Measurements from ENCODE around the gene NAALADL2.
"Not testable (repeated sequence)": the region's sequence is repeated elsewhere in the genome, so short reads cannot be mapped to it uniquely, and the experiment has no call there.

The NAALADL2 gene

DNA sequence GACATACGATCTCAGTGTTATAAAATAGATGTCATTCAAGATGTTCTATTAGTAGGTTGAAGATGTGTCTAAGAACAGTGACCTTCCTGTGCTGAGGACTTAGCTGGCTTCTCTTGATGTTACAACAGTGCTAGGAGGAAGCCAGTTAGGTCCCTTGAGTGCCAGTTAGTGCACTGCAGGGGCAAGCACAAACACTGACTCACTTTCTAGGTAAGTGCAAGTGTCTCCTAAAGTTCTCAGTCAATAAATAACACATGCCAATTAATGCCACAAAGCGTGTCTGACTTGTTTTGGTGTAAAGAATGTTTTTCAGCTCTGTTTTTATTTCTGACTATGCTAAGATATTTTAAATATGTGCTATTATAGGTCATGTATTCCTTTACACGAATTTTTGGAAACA lies 211.8 kb downstream of the NAALADL2 start:
- DNase-seq (ENCODE audit: low spot score), result no peak

- DNase-seq (ENCODE audit: low spot score), result no peak
Observed at GRCh38 chr3:175073219-175073905, 214.2 kb downstream of the NAALADL2 start.

- DNase-seq (ENCODE audit: low spot score), result no peak
Observed at GRCh38 chr3:175075269-175075668, 216.1 kb downstream of the NAALADL2 start.

DNA sequence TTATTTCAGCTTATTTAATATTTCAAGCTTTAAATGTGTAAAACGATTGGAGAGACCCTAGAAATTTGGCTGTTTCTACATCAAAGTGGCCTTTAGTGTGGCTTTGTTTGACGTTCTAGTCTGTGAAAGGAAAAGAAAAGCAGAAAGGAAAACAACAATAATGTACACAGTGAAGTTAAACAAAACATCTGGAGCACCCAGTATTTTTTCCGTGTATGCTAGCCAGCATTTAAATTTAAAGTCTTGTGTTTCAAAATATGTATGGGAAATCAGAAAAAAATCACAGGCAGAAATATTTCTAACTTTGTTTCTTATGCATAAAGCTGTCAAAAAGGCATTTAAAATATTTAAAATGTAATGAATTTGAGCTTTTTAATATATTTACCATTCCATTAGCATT lies 218.1 kb downstream of the NAALADL2 start:
- no peak for DNase-seq (ENCODE audit: low spot score)

- no peak for DNase-seq (ENCODE audit: low spot score)
Observed at GRCh38 chr3:175082631-175083030, 223.5 kb downstream of the NAALADL2 start.

DNA sequence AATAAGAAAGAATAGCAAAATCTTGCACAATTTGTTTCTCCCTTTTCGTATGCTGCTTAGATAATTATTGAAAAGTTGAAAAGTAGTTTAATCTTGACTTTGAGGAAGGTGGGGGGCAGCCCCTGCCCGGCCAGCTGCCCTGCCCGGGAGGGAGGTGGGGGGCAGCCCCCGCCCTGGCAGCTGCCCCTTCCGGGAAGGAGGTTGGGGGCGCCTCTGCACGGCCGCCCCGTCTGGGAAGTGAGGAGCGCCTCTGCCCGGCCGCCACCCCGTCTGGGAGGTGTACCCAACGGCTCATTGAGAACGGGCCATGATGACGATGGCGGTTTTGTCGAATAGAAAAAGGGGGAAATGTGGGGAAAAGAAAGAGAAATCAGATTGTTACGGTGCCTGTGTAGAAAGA lies 228.0 kb downstream of the NAALADL2 start:
- DNase-seq (ENCODE audit: low spot score), result not testable (repeated sequence)

DNA sequence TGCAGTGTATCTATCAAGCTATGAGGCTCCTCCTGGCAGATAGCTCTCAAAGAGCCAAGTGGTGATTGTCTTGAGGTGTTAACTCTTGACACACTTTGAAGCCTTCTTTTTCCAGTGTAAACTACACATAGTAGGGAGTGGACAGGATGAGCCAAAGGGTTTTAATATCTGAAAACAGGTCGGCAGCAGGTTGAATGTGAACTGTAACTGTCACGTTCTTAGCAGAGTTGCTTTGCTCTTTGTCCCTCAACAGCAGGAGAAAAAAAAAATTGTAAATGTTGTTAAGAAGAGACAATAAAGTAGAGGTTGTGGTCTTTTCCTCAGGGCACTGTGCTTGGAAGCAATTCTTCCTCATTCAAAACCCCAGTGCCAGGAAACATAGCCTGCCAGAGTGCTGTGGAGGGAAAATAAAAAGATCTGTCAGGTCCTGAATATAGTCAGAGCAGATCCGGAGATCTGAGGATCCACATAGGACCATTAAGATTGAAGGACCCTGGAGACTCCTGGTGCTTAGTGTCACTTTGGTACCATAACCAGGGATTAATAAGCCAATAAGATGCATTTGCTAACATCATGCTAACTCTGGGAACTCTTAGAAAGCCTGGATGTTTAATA lies 229.7 kb downstream of the NAALADL2 start:
- no peak for DNase-seq (ENCODE audit: low spot score)

DNA sequence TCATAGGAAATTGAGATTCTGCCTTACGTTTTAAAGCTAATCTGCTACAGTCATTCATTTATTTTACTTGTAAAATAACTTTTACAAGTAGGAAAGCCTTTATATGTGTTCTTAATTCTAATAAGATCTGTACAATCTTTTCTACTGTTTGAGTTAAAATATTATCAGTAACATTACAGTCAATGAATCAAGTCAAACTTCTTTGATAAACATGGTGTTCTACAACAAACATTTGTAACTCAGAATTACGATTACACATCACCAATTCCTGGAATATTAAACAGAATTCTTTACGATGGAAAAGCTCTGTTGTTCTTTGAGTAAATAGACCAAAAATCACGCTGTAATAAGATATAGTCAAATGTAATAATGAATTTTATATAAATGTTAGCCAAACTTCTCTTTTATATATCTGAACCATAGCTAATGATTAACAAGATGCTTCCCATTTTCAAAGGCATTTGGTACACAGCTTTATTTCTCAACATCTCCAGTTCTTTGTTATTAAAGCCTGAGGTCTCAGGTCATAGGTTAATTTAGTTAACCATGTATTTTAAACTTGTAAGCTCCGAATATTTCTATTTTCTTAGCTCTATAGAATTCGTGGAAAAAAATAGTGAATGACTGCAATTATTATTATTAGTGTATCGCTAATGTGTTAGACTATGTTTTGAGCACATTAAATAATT lies 232.4 kb downstream of the NAALADL2 start:
- no peak for DNase-seq (ENCODE audit: low spot score)

- no peak for DNase-seq (ENCODE audit: low spot score)
Observed at GRCh38 chr3:175093748-175094147, 234.6 kb downstream of the NAALADL2 start.

DNA sequence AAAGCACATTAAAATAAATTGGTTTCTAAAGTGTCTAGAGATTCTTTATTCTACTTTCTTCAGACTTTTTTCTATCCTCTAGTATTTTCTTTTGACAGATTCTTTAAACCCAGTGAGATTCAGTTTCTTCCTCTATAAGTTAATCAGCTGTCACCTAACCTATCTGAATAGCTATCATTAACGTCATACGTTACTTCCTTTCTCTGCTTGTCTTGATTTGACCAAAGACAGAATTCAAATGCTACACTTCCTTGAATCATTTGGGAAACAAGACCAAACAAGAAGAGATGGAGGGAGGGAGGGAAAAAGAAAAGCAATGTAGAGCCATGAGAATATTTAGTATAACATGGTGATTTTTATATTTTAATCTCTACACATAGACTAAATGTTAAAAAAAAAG lies 235.2 kb downstream of the NAALADL2 start:
- no peak for DNase-seq (ENCODE audit: low spot score)

DNA sequence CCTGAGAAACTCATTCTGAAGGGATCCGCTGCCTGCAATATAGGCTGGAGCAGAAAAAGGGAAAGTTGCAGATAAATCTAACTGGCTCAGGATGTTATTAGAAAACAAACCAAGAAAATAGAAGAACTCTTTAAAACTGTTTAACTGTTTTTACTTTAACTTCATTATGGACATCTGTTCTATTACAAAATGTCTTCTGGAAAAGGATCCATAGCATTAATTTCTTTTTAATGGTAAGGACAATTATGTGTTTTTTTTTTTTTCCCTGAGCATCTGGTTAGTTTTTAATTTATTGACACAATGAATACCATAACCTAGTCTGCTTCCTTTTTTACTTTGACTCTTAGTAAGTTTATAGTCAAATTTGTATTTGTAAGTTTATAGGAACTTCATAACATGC lies 239.5 kb downstream of the NAALADL2 start:
- no peak for DNase-seq (ENCODE audit: low spot score)

- no peak for DNase-seq (ENCODE audit: low spot score)
Observed at GRCh38 chr3:175102161-175102560, 243.0 kb downstream of the NAALADL2 start.

DNA sequence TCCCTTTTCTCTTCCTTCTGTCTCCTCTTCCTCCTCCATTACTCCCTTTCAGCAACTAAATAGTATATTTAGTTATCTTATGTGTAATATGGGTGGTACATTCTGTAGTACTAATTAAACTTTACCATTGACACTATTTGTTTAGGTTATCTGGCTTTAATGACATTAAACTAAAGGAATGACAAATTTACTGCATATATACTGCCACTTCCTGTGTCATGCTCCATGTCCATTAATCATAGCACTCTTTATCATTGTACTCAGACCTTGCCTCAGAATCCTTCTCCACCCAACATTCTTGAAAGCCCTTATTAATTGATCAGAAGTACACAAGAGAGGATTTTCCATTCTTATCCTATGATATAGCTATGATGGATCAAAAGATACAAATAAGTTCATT lies 244.2 kb downstream of the NAALADL2 start:
- DNase-seq (ENCODE audit: low spot score), result no peak

GRCh38 chr3:175105066-175105465 lies 245.9 kb downstream of the NAALADL2 start:
- no peak for DNase-seq (ENCODE audit: low spot score)

GRCh38 chr3:175107231-175107630 lies 248.1 kb downstream of the NAALADL2 start:
- no peak for DNase-seq (ENCODE audit: low spot score)

DNA sequence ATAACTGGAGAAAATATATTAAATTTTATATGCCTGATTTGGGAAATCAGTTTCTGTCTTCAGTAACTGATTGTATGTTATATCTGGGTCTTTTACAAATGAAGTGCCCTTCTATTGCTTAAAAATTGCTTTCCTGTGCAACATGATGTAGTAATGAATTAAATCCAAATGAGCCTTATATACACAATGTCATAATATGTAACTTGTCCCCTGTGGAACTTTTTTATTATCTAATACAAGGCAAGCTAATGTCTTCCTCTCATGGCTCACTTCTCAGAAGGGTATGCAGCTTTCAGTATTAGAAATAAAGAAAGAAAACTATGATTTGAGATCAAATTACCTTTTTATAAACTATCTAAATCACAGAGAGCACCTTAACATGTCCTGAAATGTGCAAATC lies 248.9 kb downstream of the NAALADL2 start:
- no peak for DNase-seq (ENCODE audit: low spot score)

DNA sequence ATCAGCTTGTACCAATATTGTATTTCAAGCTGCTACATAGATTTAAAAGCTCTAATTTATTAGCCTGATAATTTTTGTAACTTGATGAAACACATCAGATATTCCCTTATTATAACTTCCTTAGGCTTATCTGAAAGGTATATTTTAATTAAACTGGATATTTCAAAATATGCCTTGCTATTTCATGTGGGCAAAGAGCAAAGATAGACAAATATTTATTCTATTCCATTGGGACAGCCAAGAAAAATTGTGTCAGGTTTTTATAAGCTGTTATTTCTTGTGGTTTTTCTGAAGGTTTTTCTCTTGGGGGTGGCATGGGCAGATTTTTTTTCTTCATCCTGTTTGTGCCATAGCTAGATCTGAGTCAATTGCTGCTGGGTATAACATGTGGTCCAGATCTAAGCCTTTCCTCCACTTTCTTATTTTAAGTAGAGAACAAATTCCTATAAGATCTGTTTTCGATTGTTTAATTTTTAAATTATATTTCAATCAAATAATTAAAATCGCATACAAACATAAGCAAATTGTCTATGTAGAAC lies 249.5 kb downstream of the NAALADL2 start:
- no peak for DNase-seq (ENCODE audit: low spot score)

DNA sequence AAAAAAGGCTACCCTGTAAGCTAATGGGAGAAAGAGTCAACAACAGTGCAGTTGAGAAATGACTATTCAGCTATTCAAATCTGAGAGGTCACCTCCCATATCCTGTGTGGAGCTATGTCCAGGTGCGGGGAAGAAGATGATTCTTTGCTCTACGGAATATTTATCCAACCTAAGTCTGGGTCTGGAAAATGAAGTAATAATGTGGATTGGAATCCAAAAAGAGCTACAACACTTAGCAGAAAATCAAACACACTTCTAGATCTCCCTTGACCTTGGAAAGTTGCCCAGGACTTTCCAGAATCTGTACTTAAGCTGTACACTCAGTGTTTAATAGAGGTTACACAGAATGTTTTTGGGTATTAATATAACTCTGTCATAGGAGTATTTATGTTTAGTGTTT lies 251.9 kb downstream of the NAALADL2 start:
- DNase-seq (ENCODE audit: low spot score), result no peak

DNA sequence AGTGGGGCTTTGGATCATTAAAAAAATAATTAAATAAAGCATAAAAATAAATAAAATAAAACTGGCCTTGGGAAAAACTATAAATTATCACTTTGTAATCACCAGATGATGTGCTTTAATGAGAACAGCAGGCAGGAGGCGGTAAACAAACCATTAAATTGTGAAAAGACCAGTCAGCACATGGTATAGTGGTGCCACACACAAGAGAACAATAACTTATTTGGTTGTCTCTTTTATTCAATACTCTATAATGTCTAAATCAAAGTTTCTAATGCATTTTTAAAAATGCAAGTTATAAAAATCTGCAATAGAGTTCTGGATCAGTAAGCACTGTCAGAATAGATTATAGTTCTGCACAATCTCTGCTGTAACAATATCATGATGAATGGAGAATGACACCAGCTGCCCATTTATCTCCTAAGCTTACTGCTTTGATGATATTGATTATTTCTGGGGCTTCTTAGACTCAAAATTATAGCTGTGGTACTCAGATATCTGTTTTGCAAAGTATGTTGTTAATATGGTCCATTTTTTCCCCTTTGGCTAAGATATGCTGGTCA lies 259.3 kb downstream of the NAALADL2 start:
- no peak for DNase-seq (ENCODE audit: low spot score)

DNA sequence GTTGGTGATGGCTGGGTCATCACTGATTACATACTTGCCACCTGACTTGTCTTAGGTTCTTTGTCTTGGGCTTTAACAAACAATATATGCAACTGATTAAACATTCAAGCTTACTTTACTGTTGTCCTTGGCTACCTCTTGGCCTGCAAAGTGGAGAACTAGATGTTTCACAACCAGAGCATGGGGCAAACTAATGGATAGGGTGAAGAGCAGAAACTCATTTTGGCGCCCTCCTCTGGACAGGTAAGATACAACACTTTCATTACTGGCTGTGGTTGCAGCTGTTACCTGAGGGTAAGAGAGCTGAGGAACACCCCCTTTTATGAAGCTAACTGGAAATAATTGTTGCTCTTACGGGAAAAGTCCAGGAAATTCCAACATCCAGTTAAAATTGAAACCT lies 262.1 kb downstream of the NAALADL2 start:
- no peak for DNase-seq (ENCODE audit: low spot score)

- no peak for DNase-seq (ENCODE audit: low spot score)
Observed at GRCh38 chr3:175127075-175127662, 268.0 kb downstream of the NAALADL2 start.

GRCh38 chr3:175129126-175129525 lies 270.0 kb downstream of the NAALADL2 start:
- DNase-seq (ENCODE audit: low spot score), result no peak
